GM23248 (cell line): ENCODE results near the gene VEGFC. TPM values are rescaled to one million over a fixed set of nuclear protein-coding genes. Genes with fewer than 3 reads are reported as not detected.
A peak's percentile ranks its signal among the peaks of the same experiment; 100 is the strongest.

ENCODE experiments used
- DNase-seq: peaks from one replicate; pipeline ENCODE4 v3.0.0-alpha.2; 2015
- H2AFZ ChIP-seq: fragments of 200-600 bp; sonication (generic); 2 replicates; pipeline ENCODE4 v1.6.1; 2016; ENCODE audit warnings: antibody characterized with exemption
- H3F3A ChIP-seq: fragments of 200-600 bp; sonication (generic); 2 replicates; pipeline ENCODE4 v1.6.1; 2016; ENCODE audit warnings: mild to moderate bottlenecking, antibody characterized with exemption, mixed run types; ENCODE audit not compliant: insufficient read depth
- H3K27ac ChIP-seq: fragments of 200-600 bp; sonication (generic); 2 replicates; pipeline ENCODE4 v1.5.1; 2016; ENCODE audit warnings: mild to moderate bottlenecking
- H3K27me3 ChIP-seq: fragments of 200-600 bp; sonication (generic); replicated peaks from 2 replicates; pipeline ENCODE4 v1.6.1; 2016; ENCODE audit warnings: mild to moderate bottlenecking; ENCODE audit not compliant: insufficient read depth
- H3K36me3 ChIP-seq: fragments of 200-600 bp; sonication (generic); 2 replicates; pipeline ENCODE4 v1.6.1; 2016; ENCODE audit warnings: low read depth, mild to moderate bottlenecking
- H3K4me1 ChIP-seq: fragments of 200-600 bp; sonication (generic); 2 replicates; pipeline ENCODE4 v1.6.1; 2016; ENCODE audit warnings: mild to moderate bottlenecking; ENCODE audit not compliant: insufficient read depth
- H3K4me2 ChIP-seq: fragments of 200-600 bp; sonication (generic); one replicate; pipeline ENCODE4 v1.6.1; 2016; ENCODE audit warnings: mild to moderate bottlenecking; ENCODE audit not compliant: unreplicated experiment
- H3K4me3 ChIP-seq: fragments of 200-600 bp; sonication (generic); 2 replicates; pipeline ENCODE4 v1.5.1; 2016; ENCODE audit warnings: mild to moderate bottlenecking
- H3K79me2 ChIP-seq: fragments of 200-600 bp; sonication (generic); 2 replicates; pipeline ENCODE4 v1.6.1; 2016; ENCODE audit warnings: mild to moderate bottlenecking; ENCODE audit not compliant: insufficient read depth
- H3K9ac ChIP-seq: fragments of 200-600 bp; sonication (generic); 2 replicates; pipeline ENCODE4 v1.6.1; 2016; ENCODE audit warnings: mild to moderate bottlenecking
- H3K9me2 ChIP-seq: fragments of 200-600 bp; sonication (generic); 2 replicates; pipeline ENCODE4 v1.6.1; 2016; ENCODE audit warnings: mixed run types, mild to moderate bottlenecking, moderate library complexity; ENCODE audit not compliant: insufficient read depth
- H3K9me3 ChIP-seq: fragments of 200-600 bp; sonication (generic); one replicate; pipeline ENCODE4 v1.6.1; 2017; ENCODE audit warnings: low read depth
- H4K20me1 ChIP-seq: fragments of 200-600 bp; sonication (generic); 2 replicates; pipeline ENCODE4 v1.6.0; 2016; ENCODE audit not compliant: insufficient read depth
- EZH2 ChIP-seq: fragments of 200-600 bp; sonication (generic); IDR thresholded peaks from 2 replicates; pipeline ENCODE4 v1.6.1; 2018; ENCODE audit warnings: antibody characterized with exemption, mild to moderate bottlenecking; ENCODE audit not compliant: insufficient read depth, poor library complexity, severe bottlenecking
- EZH2phosphoT487 ChIP-seq: fragments of 200-600 bp; sonication (generic); IDR thresholded peaks from 2 replicates; pipeline ENCODE4 v1.6.1; 2018; ENCODE audit warnings: antibody characterized with exemption, moderate library complexity, mild to moderate bottlenecking, low read depth; ENCODE audit not compliant: insufficient read depth
- WGBS, 2 experiments: methylation state at CpG; one replicate each; pipeline ENCODE4 v1.1.6; 2015 to 2017; ENCODE audit warnings: low lambda C conversion rate in 2 of 2, low coverage in 1 of 2; ENCODE audit errors: missing lambda C conversion rate in 2 of 2; 5-methylcytosine and 5-hydroxymethylcytosine counted together
- in situ Hi-C: fragments of 300-500 bp; cut with MboI; formaldehyde crosslinking; loops from 2 replicates; pipeline ENCODE4 v1.15.0; 2020
- polyA plus RNA-seq: library from polyadenylated mRNA; unstranded; fragments of >200 nt; fragmentation: Nextera tagmentation; extraction: Ambion mirVana; gene quantifications from 2 replicates; pipeline ENCODE4 v1.2.1, GENCODE V29; 2016
- total RNA-seq: library from RNA; depleted of rRNA; stranded (reverse); fragments of >200 nt; shearing (Covaris generic); gene quantifications from 2 replicates; pipeline ENCODE4 v1.2.3, GENCODE V29; 2014

Gene VEGFC
- total and polyA plus RNA-seq, 2 experiments from 2014 or later, result 21.7 to 56.3 TPM

DNA sequence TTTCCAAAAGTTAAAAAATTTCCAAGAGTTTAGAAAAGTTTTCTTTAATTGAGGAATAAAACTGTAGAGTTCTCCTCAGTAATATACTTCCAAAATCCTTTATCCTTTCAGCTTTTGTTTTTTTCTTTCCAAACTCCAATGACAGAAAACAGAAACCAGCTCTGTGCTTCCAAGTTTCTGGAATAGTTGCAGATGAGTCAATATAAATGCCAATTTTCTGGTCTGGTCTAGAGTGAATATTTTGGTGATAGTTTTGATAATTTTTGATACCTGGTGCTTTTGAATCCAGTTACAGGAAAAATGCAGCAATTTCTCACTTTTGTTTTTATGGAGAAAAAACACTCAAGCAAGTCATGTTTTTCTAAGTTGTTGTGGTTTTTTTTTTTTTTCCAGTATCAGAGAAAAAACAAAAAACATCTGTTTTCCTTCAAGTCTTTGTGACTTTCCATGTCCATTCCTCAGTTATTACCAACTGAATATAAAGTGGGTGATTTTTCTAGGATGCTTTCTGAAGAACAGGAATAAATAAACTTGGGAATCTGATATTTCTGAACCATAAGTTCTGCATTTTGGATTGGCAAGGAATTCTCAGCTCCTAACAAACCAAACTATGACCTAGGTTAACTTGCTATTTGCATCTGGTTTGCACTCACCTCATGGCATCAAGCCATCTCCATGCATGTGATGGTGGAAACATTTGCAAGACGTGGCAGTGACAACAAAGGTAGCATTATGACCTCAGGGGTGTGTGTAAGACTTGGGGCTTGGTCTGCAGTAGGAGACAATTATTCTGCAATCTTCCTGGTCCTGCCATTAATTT, 139.1 kb downstream of the VEGFC start:
- Histone ChIP-seq H3K36me3 (no peaks in the 10 kb centered on the region), H3K79me2 (no peaks in the 10 kb centered on the region), H3F3A (peaks cover 39% of the 10 kb centered on the region; the same call in 1 of the 2 replicates), H3K27ac (no peak overlapping the region), H3K4me3 (no peak overlapping the region), H3K9ac (no peak overlapping the region), H3K27me3 (no peaks in the 10 kb centered on the region), H3K4me2 (no peak overlapping the region), H3K9me3 (no peaks in the 10 kb centered on the region), H3K9me2 (no peaks in the 10 kb centered on the region), H4K20me1 (no peaks in the 10 kb centered on the region), H2AFZ (no peak overlapping the region), H3K4me1 (peaks cover 12% of the 10 kb centered on the region; the same call in 1 of the 2 replicates)
- DNase-seq, result peak; percentile 28
- in situ Hi-C loops, result loop anchor here (25.0 kb wide), 1 partner anchor 266 kb away; no protein-coding TSS in a partner anchor
- WGBS, 2 experiments, result 13 to 15% methylated on average over 1 of the region's 1 CpG
- TF ChIP-seq EZH2 (no peak), EZH2phosphoT487 (no peak)

DNA sequence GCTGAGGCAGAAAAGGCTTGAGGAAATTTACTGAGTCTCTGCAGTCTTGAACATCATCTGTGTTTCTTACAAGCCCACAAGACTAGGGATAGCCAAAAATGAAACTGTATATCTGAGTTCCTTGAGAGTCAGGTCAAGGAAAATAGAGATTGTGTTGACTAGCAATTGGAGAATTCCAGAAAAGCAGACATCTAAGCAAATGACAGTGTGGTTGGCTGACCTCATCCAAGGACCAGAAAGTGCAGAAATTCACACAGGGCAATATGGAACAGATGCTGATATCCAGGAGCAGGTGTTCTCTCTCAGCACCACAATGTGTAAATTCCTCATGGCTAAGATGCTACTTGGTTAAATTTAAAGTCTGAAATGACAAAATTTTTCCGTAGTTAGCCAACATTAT, 146.4 kb downstream of the VEGFC start:
- H4K20me1 ChIP-seq, result no peaks in the 10 kb centered on the region
- H3K27ac ChIP-seq, result no peak overlapping the region
- DNase-seq, result no peak
- TF ChIP-seq EZH2phosphoT487, result no peak
- no peak for TF ChIP-seq EZH2
- no peak overlapping the region for H2AFZ ChIP-seq
- peaks cover 8% of the 10 kb centered on the region for H3F3A ChIP-seq
- no peaks in the 10 kb centered on the region for H3K79me2 ChIP-seq
- H3K9me3 ChIP-seq, result no peaks in the 10 kb centered on the region
- H3K9ac ChIP-seq, result no peak overlapping the region
- H3K4me1 ChIP-seq, result no peaks in the 10 kb centered on the region
- H3K36me3 ChIP-seq, result no peaks in the 10 kb centered on the region
- no peak overlapping the region for H3K4me2 ChIP-seq
- H3K4me3 ChIP-seq, result no peak overlapping the region
- 72 to 78% methylated on average over 1 of the region's 1 CpG for WGBS, 2 experiments
- H3K9me2 ChIP-seq, result no peaks in the 10 kb centered on the region
- in situ Hi-C loops, result no loop called here
- no peaks in the 10 kb centered on the region for H3K27me3 ChIP-seq

DNA sequence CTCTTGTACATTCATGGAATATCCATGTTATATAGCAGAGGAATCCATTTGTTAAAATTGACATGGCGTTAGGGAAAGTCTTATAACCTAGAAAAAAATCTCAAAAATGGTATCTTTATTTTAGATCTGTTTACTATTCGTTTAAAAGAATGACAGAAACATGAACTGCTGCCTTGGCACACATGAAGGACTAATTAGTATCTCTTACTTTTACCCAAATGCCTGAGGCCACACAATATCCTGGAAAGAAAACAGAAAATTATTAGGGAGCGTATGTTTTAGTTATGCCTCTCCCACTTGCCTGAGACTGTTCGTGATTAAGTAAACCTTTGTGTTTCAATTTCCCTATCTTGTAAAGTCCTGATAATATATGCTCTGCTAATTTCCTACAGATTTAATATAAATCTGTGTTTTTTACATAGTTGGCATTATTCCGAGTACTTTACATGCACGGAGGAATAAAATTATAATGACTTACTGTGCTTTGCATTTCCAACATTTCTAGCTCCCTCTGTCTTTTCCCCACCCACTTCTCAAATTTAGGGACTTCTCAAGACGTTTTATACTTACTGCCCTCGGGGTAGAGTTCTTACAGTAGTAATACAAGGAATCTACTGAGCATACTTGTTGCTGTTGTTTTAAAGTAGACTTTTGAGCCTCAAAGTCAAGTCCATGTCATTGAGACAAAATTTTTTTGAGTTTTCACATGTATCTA, 147.3 kb downstream of the VEGFC start:
- Histone ChIP-seq H3K36me3 (no peaks in the 10 kb centered on the region), H3K9ac (no peak overlapping the region), H3K4me2 (no peak overlapping the region), H3K79me2 (no peaks in the 10 kb centered on the region), H3K9me3 (no peaks in the 10 kb centered on the region), H3K27me3 (no peaks in the 10 kb centered on the region), H3K4me3 (no peak overlapping the region), H3K9me2 (no peaks in the 10 kb centered on the region), H3K27ac (no peak overlapping the region), H2AFZ (no peak overlapping the region), H3F3A (peaks cover 15% of the 10 kb centered on the region), H3K4me1 (peaks cover 6% of the 10 kb centered on the region; the same call in 1 of the 2 replicates), H4K20me1 (no peaks in the 10 kb centered on the region)
- 54 to 58% methylated on average over 8 of the region's 8 CpGs for WGBS, 2 experiments
- no peak for DNase-seq
- TF ChIP-seq EZH2phosphoT487, result no peak
- TF ChIP-seq EZH2, result no peak
- in situ Hi-C loops, result no loop called here

DNA sequence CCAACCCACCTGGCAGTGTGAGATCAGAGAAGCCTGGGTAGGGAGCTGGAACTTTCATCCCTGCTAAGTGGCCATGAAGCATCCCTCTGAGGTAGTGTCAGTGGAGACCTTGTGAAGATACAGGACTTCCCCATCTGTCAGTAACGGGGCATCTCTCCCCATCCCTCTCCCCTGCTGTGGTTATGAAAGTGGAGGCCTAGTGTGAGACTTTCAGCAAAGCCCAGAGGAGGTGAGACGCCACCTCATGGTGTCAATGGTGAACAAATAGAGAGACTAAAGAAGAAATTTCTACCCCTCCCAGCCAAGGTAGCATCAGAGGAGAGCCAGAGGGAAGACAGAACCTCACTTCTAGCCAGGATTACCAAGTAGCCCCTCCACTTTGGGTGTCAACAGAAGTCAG, 150.2 kb downstream of the VEGFC start:
- in situ Hi-C loops, result no loop called here
- H3K9ac ChIP-seq, result no peak overlapping the region
- no peak overlapping the region for H3K4me3 ChIP-seq
- no peaks in the 10 kb centered on the region for H3K27me3 ChIP-seq
- no peak overlapping the region for H2AFZ ChIP-seq
- no peaks in the 10 kb centered on the region for H3K36me3 ChIP-seq
- no peak overlapping the region for H3K27ac ChIP-seq
- H3K9me3 ChIP-seq, result no peaks in the 10 kb centered on the region
- H3F3A ChIP-seq, result peaks cover 15% of the 10 kb centered on the region
- no peaks in the 10 kb centered on the region for H3K79me2 ChIP-seq
- H3K9me2 ChIP-seq, result no peaks in the 10 kb centered on the region
- WGBS, 2 experiments, result 96 to 97% methylated on average over 2 of the region's 2 CpGs
- peaks cover 16% of the 10 kb centered on the region for H3K4me1 ChIP-seq
- no peak for DNase-seq
- no peaks in the 10 kb centered on the region for H4K20me1 ChIP-seq
- no peak overlapping the region for H3K4me2 ChIP-seq
- TF ChIP-seq EZH2phosphoT487, result no peak
- TF ChIP-seq EZH2, result no peak
